T-helper 2 cell (primary cell): ENCODE measurements around the gene TCF7L1.
A peak's percentile ranks its signal among the peaks of the same experiment; 100 is the strongest.

ENCODE experiments used
- DNase-seq, 5 experiments: peaks; one replicate each; pipeline versions ENCODE4 v3.0.0 to v3.0.0-alpha.2; 2012 to 2022

The TCF7L1 gene

DNA sequence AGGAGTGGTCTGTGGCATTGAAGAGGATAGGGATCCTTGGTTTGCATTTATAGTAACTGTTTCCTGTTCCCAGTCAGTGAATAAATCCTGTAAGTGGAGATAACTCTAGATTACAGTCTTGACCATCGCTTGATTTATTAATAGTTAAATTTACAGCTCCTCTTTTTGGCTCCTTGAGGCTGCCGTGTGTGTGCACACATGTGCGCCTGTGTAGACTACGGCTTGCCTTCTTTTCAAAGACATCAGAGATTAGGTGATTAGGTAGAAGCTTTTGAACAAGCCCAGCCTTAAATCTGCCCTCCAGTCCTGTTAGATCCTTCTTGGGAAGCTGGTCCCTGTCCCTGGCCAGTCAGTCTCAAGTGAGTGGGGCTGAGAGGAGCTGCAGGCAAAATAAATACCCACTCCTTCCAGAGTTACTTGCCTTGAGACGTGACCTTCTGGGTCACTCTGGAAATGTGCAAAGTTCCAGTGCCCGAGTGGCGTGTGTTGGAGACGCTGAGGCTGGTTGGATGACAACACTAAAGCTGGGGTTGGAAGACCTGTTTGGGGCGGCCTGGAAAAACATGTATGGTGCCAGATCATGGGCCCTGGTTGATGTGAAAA is 32.0 kb downstream of the TCF7L1 start:
- no peak for DNase-seq

DNA sequence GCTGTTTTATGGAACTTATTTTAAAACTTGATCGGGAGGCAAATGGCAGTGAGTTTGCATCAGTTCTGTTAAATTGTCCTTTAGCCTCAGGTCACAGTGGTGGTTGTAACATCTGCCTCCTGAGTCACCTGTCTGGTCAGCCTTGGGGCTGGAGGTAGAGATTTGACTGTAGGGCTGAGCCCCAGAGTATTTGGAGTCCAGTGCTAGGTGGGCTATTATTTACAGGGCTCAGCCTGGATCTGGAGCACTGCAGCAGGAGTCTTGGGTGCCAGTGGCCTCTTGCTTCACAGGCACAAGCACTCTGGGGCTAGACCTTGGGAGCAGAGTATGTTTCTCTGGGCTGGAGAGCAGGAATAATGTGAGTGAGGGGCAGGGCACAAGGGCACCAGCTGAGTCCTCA is 32.8 kb downstream of the TCF7L1 start:
- DNase-seq, result no peak

DNA sequence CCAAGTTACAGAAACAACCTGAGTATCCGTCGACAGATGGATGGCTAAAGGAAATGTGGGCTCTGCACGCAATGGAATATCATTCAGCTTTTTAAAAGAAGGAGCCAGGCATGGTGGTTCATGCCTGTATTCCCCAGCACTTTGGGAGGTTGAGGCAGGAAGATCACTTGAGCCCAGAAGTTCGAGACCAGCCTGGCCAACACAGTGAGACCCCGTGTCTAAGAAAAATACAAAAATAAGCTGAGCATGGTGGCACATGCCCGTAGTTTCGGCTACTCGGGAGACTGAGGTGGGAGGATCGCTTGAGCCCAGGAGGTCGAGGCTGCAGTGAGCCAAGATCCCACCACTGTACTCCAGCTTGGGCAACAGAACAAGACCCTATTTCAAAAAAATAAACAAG is 34.3 kb downstream of the TCF7L1 start:
- DNase-seq, result no peak

DNA sequence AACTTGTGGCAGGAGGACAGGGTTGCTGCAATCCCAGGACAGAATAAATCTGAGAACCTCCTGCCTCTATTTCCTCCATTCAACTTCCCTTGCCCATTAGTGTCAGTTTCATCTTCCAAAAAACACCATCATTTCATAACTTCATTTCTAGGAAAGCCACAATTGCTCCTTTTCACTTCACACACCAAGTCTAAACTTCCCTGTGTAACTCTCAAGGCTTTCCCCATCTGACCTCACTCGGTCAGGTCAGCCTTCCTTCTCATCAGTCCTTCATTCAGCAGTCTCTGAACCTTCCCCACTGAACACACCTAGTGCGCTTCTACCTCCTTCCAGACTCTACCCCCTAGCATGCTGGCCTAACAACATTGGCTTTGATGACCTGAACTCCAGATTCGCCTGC is 35.8 kb downstream of the TCF7L1 start:
- no peak for DNase-seq

DNA sequence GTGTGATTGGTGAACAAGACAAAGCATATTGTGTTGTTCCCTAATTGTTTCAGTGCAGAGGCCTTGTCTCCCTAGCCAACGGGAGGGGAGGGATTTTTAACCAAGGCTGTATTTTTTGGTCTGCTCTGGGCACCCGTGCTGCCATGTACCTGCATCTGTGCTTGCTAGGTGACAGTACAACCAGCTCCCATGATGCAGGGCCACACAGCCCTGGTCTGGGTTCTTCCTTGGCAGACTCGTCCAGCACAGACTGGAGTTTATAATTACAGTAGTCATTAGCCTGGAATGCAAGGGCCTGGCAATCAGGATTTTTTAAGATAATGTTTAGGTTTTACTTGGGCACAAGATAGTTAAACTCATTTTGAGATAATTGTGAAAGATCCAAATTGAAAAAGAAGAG is 36.4 kb downstream of the TCF7L1 start:
- DNase-seq, result no peak

DNA sequence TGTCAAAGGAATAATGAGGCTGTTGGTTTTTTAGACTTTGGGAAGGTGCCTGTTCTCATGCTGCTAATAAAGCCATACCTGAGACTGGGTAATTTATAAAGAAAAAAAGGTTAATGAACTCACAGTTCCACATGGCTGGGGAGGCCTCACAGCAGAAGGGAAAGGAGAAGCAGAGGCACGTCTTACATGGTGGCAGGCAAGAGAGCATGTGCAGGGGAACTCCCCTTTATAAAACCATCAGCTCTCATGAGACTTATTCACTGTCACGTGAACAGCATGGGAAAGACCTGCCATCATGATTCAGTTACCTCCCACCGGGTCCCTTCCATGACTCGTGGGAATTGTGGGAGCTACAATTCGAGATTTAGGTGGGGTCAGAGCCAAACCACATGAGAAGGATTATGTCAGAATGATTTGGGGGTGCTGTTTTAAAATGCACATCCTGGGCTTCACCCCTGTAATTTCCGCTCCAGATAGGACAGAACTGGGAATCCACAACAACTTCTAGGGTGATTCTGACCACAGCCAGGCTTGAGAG is 37.8 kb downstream of the TCF7L1 start:
- DNase-seq, result no peak

DNA sequence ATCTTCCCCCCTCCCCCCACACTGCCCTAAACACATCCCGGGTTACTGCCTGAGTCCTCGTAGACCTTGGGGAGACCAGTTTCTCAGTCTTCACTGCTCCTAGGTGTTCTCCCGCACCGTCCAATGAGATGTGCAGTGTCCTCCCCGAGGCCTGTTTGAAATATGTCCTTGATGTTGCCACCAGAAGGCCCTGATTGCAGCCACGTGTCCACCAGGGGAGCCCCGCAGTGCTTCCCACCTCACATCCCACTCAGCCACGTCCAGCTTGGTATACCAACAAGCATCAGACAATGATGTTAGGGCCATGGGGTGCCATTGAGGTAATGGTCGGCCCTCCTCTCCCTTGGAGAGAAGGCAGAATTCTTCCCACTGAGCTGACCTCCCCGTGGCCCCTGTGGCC is 38.7 kb downstream of the TCF7L1 start:
- no peak for DNase-seq

DNA sequence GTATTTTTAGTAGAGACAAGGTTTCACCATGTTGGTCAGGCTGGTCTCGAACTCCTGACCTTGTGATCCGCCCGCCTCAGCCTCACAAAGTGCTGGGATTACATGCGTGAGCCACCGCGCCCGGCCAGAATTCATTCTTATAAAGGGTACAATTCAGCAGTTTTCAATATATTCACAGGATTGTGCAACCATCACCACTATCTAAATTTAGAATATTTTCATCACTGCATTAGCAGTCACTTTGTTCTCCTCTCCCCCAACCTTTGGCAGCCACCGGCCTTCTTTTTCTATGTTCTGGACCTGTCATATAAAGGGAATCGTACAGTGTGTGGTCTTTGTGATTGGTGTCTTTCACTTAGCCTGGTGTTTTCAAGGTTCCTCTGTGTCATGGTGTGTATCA is 40.7 kb downstream of the TCF7L1 start:
- DNase-seq, result no peak

DNA sequence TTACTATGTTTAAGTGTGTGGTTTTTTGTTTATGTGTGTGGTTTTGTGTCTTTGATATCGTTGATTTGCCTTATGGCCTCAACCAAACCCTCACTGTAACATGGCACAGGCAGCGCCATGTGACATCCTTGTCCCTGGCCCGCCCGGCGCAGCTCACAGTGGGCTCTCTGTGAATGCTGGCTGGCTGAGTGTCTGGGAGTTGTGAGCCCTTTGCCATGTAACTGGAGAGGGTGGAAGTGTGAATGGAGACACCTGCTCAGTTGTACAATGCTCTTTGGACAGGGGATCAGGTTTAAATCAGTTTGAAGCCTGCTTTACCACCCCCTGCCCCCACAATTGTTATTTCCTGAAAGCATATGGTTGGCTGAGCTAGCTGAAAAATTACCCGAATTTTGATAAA is 41.8 kb downstream of the TCF7L1 start:
- DNase-seq, result no peak

DNA sequence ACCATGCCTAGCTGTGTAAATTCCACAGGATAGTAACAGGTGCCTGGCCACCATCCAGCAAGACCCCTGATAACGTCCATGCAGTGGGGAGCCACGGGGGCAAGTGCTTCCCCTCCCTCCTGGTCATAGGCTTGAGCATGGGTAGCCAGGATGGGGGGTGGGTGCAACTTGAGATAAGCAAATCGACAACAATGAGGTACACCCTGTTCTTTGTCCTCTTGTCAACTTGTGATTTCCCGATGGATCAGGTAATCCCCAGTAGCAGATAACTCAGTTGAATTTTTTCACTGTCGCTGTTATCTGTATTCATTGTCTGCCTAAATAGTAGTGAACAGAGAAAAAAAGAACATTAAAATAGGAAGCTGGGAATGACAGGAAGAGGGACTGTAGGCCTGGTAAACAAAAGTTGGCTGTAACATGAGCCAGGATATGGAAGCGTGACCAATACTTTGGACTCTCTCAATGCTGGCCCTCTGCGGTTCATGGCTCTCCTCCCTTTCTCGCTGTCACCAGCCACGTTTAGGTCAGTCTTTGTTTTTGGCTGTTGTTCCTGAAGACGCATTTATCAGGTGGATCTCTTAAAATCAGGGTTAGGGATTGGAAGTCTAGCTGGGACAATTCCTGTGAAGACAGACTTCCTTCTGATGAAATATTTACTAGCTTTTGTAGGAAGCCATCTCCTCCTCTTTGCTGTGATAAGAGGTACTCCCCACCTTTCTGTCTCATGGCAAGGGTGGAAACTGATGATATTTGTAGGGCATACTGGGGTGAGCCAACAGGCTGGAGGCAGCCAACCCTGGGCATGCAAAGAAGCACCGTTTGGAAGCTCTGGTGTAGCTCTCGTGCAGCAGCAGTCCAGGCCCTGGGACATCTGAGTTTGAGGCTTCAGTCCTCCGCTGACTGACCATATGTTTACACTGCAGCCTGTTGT is 42.4 kb downstream of the TCF7L1 start:
- no peak for DNase-seq

DNA sequence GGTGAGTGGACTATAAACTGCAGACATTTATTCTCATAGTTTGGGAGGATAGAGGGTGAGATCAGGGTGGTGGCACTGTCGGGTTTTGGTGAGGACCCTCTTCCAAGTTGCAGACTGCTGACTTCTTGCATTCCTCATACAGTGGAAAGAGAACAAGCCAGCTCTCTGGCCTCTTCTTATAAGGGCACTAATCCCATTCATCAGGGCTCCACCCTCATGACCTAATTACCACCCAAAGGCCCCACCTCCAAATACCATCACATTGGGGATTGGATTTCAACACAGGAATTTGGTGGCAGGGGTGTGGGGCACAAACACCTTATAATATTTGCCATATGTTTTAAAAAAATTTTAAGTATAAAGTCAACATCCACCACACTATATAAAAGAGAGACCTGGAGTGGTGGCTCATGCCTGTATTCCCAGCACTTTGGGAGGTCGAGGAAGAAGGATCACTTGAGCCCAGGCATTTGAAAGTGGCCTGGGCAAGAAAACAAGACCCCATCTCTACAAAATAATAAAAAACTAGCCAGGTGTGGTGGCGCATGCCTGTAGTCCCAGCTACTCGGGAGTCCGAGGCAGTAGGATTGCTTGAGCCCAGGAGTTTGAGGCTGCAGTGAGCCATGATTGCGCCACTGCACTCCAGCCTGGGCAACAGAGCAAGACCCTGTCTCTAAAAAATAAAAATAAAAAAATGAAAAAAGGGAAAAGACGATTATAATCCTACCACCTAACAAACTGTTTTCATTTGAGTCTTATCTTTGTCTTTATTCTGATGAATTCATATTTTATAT is 44.0 kb downstream of the TCF7L1 start:
- no peak for DNase-seq

DNA sequence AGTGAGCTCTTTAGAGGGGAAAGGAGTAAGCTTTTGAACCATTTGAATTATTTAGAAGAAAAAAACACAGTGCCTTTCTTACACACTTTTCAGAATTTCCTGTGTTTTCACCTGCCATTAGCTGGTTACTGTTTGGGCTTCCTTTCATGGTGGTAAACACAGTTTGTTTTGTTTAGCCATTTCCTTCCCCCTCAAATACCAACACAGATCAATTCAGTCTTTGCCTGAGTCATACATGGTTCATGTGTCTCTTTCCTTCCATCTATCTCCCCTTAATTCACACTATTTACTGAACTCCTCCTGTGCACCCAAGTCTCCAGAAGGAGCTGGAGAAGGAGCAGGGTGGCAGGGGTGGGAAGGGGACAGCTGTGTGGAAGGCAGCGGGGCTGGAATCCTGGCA is 45.0 kb downstream of the TCF7L1 start:
- DNase-seq, result peak in 1 of 5 experiments; percentile 6

DNA sequence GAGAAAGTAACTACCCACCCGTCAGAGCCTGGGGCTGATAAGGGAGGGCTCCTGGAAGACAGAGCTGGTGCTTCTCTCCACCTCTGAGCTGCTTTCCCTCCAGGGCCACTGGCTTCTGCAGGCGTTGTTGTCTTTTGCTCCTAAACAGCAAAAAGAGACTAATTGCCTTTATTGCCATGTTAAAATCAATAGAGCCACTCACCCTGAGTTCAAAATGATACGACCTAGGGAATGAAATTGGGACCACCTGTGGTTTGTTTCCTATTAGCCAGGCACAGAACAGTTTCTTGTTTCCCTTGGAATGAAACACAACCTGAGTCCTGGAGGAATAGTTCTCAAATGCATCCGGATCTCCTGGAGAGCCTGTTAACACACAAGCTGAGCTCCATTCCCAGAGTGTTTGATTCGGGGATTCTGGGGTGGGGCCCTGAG is 45.8 kb downstream of the TCF7L1 start:
- DNase-seq, result no peak

DNA sequence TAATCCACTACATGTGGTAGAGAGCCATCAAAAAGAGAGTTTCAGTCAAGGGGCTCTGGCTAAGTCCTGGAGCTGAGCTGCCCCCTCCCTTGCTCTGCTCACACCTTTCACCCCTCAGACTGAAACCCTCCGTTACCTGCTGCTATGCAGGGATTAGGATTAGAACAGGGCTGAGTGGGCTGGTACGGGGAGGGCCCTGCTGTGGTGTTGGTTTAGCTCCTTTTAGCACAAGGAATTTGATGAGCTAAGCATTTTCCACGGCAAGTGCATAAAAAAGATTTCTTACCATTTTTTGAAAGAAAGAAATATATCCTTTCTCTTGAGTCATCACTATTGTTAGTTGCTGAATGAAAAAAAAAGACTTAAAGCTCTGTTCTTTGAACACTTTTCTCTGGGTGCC is 46.3 kb downstream of the TCF7L1 start:
- no peak for DNase-seq

DNA sequence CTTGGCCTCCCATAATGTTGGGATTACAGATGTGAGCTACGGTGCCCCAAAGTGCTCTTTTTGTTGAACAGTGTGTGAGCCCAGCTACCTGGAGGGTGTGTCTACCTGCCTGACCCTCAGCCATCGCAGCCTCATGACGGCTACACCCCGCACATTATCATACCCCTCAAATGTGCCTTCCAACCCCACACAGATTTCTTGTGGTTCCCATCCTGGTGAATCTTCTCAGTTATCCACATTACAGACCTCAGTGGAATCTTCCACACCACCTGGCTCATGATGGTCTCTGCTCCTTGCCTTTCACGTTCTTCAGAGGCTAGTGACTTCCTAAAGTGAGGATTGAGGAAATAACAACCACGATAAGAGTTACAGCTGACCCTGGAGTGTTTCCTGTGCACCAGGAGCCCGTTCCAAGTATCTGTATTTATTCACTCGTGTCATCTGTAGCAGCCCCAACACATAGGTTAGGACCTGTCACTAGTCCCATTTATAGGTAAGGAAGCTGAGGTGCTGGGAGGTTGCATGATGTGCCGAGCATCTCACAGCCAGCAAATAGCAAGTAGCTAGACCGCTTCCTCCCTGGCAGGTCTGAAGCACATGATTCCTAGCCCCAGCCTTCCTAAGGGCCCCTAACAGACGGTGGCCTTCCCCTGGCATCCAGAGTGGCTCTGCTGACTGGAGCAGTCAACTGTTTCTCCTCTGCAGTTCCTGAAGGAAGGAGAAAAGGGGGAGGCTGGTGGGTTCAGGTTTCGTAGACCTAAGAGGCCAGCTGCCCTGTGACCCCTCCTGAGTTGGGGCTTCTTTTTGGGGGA is 47.3 kb downstream of the TCF7L1 start:
- DNase-seq, result no peak

DNA sequence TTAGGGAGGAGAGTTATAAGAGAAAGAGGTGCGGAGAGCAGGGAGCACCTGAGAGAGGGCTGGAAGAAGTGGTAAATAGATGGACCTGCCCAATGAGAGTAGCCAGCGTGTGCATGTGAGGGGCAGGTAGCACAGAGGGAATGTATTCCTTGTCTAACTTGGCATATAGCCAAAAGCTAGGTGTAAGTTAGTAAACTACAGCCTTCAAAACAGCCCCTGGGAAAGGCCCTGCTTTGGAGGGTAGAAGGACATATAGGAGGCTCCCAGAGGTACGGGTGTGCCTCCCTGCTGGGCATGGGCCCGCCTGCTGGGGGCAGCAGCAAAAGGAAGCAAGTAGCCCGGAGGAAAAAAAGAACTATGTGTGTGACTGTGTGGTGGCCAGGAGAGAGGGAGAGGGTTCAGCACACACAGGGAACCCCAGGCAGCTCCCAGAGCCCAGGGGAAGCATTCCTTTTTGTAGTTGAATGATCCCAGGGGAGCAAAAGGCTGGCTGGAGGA is 48.0 kb downstream of the TCF7L1 start:
- no peak for DNase-seq

DNA sequence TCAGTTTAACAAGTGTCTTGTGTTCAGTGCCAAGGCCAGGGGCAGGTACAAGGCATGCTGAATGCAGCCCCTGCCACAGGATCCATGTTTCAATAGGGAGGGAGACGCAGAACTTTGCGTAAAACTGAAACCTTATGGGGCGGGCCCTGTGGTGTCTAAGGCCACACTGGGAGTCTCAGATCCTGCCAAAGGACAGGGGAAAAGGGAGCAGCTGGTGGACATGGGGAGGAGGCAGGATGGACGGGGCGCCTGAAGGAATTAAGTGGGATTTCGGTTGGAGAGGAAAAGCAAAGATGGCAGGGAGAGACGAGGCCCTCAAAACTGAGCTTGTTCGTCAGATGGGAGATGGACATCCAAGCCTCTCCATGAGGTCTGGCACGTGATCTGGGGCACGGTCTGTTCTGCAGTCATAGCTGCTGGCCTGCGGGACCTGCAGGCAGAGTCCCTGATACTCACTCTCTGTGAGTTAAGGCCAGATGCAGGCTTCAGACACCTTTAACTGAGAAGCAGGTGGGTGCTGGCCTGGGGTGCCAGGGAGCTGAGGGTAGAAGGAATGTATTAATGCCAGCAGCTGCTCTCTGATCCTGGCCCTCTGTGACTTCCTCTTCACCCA is 48.8 kb downstream of the TCF7L1 start:
- DNase-seq, result no peak

DNA sequence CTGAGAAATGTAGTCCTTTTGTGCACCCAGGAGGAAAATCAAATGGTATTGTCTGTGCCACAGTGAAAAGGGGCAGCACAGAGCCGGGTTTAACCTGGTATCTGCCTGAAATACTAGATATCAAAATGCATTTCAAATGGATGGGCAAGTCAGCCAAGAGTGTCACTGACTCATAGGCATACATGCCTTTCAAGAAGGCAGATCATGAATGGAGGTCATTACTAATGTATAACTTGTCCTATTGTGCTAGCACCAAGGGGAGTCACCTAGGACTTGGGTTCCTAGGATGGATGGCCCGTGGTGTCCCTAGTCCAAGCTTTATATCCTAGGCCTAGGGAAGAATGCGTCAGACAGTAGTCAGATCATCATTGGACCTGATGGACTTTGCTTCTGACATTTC is 49.9 kb downstream of the TCF7L1 start:
- DNase-seq, result no peak

DNA sequence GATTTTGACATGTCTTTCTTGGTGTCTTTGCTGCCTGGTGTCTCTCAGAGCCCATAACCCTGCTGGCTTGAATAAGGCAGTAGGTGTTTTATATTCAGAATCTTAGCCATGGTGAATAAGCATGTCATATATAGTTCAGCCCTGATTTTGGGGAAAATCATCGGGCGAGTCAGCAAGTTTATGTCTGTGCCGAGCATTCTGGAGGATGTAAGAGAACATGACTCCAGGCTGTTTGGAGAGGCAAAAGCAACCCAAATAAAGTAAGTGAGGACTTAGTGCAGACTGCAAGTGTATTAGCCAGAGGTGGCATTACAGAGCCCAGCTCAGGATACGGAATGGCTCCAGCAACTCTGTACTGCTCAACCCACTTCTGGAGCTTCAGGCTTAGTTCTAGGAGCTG is 50.3 kb downstream of the TCF7L1 start:
- DNase-seq, result no peak

DNA sequence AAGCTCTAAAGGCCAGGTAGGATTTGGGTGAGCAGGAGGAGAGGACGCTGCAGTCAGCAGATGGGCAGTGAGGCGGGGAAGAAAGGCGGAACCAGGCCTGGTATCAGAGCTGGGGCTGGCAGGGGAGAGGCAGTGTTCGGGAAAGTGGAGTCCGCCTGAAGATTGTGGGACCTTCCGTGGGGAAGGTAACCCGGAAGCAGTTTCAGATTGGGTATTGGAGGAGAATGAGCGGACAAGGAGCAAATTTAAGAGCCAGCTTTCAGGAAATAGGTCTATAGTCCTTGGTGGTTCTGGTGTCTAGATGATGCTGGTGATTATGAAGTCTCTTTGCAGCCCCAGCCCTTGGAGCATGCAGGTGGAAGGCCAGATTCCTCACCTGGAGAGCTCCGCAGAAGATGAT is 51.0 kb downstream of the TCF7L1 start:
- no peak for DNase-seq

DNA sequence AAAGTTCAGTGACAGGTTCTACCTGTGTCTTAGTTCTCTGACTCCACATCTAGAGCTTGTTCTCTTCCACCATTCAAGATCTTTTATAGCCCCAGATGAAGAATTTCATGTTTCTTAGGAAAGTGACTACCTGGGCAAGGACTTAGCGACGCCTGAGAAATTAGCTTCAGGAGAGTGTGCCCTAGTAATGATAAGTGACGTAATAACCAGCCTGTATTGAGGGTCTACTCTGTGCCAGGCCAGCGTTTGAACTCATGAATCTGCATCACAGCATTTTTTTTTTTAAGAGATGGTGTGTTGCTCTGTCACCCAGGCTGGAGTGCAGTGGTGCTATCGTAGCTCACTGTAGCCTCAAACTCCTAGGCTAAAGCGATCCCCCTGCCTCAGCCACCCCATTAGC is 51.8 kb downstream of the TCF7L1 start:
- no peak for DNase-seq
